ENCODE measurements around the gene AUTS2.

The AUTS2 gene

DNA sequence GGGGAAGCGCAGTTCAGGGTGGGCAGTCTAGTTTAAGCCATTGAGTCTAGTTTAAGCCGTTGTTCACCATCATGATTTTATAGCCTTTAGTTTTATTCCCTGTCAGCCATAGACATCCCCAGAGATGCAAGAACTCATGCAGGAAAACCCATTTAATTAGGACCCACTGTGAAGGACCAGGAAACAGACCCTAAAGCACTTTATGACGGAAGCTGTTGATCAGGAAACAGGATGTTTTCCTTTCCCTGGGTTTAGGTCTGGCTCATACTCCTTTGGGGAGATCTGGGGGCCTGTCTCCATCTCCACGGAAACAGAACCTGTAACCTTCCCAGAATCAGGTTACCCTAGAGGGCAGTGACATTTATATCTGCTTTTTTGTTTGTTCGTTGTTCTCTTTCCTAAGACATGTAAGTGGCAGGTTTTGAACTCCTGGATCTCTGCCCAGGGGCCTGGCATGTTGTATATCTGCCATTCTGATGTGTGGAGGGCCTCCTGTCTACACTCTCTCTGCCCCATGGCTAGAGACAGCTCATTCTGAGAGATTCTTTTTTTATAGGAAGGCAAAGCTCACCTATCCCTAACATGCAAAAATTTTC lies 876.5 kb downstream of the AUTS2 start:
- H3K9me3 ChIP-seq (ENCODE audit: control insufficient read depth in 5 of 5, low read length in 5 of 5) = no peaks in the 10 kb centered on the region
- no peak overlapping the region for H3K9ac ChIP-seq (ENCODE audit: low read length in 5 of 5)
- H3K27me3 ChIP-seq (ENCODE audit: control insufficient read depth in 5 of 5, insufficient read depth in 4 of 5, low read length in 5 of 5) = no peaks in the 10 kb centered on the region
- H3K4me1 ChIP-seq (ENCODE audit: control insufficient read depth in 5 of 5, insufficient read depth in 5 of 5, low read length in 5 of 5) = peaks cover 0 to 12% (median 0%) of the 10 kb centered on the region in 5 donors
- no peaks in the 10 kb centered on the region for H3K36me3 ChIP-seq (ENCODE audit: control insufficient read depth in 5 of 5, insufficient read depth in 5 of 5, low read length in 5 of 5)
- no peak overlapping the region for H3K27ac ChIP-seq (ENCODE audit: low read depth, low read length)
- H3K4me3 ChIP-seq (ENCODE audit: low read depth in 1 of 5, low read length in 5 of 5) = no peak overlapping the region

DNA sequence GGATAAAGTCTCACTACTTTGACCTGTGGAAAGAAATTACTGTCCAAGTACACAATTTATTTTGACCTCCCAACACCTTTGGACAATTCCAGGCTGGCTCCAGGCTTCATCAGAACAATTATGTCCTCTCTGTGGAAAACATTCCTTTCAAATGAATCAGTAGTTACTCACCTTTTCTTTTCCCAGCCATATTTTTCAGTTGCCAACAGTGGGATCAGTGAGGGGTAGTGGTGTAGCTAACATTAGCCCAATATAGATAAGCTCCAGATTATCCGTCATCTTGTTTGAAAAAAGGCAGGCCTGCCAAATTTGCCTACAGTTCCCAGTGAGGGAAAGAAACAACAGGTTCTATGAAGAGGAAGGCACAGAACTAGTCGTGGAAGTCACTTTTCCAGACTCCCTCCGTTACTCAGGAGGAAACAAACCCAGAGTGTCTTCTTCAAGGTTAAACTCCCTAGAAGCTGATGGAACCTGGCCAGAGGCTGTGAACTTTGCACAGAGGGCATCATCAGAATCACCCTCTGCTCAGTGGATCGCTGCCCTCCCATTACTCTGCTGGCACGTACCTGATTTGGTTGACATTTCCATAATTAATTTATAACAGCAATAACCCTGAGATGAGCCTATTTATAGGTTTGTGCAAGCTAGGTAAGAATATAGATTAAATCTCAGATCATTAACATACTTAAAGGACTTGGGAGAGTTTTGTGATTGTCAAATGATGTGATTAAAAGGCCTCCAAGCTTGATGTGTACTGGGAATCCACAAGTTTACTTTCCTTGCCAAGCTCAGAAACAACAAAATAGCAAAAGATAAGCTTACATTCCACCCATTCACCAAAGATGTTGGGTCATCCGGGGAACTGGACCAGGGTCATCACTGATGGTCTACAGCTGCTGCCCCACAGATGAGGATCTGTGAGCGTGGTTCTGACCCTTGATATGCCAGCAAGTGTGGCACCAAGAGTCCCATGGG lies 879.0 kb downstream of the AUTS2 start:
- no peaks in the 10 kb centered on the region for H3K9me3 ChIP-seq (ENCODE audit: control insufficient read depth in 5 of 5, low read length in 5 of 5)
- H3K4me3 ChIP-seq (ENCODE audit: low read depth in 1 of 5, low read length in 5 of 5) = no peak overlapping the region
- no peak overlapping the region for H3K27ac ChIP-seq (ENCODE audit: low read depth, low read length)
- peaks cover 0 to 5% (median 0%) of the 10 kb centered on the region in 5 donors for H3K4me1 ChIP-seq (ENCODE audit: control insufficient read depth in 5 of 5, insufficient read depth in 5 of 5, low read length in 5 of 5)
- H3K9ac ChIP-seq (ENCODE audit: low read length in 5 of 5) = no peak overlapping the region
- H3K27me3 ChIP-seq (ENCODE audit: control insufficient read depth in 5 of 5, insufficient read depth in 4 of 5, low read length in 5 of 5) = no peaks in the 10 kb centered on the region
- no peaks in the 10 kb centered on the region for H3K36me3 ChIP-seq (ENCODE audit: control insufficient read depth in 5 of 5, insufficient read depth in 5 of 5, low read length in 5 of 5)

DNA sequence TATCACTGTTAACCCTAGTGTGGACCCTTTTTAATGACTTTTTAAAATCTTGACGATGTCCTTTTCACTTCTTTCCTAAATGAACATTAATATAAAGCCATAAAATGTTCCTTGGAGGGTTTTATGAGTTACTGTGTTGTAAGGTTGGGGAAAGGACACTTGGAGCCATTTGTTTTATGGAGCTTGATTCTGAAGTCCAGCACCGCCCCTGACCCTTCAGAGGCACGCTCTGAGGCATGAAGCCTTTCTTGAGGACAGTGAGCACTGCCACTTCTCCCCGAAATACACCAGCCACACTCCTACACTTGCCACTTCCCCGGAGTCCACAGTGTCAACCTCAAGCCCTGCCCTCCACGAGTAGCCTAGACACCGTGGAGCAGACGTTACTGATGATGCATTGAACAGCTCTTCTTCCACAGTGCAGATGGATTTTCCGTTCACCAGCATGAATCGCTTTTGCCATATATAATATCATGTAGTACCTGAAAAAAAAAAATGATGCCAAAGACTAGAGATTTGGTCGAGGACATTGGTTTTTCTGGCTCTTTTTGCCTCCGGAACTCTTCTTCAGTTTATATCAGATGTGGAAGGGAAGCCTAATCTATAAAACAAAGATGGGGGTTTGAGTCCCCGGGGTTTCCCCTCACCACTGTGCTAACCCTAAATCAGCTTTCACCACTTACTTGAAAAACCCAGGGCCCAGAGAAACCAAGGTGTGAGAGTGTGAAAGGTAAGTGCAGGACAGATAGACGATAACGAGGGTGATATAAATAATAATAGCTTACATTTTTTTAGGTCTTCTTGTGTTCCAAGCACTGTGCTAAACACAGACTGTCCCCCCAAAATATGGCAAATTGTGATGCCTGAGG lies 881.1 kb downstream of the AUTS2 start:
- peaks cover 0 to 5% (median 0%) of the 10 kb centered on the region in 5 donors for H3K4me1 ChIP-seq (ENCODE audit: control insufficient read depth in 5 of 5, insufficient read depth in 5 of 5, low read length in 5 of 5)
- peaks cover 0 to 5% (median 0%) of the 10 kb centered on the region in 5 donors for H3K9me3 ChIP-seq (ENCODE audit: control insufficient read depth in 5 of 5, low read length in 5 of 5)
- H3K27ac ChIP-seq (ENCODE audit: low read depth, low read length) = no peak overlapping the region
- H3K9ac ChIP-seq (ENCODE audit: low read length in 5 of 5) = no peak overlapping the region
- H3K36me3 ChIP-seq (ENCODE audit: control insufficient read depth in 5 of 5, insufficient read depth in 5 of 5, low read length in 5 of 5) = no peaks in the 10 kb centered on the region
- no peak overlapping the region for H3K4me3 ChIP-seq (ENCODE audit: low read depth in 1 of 5, low read length in 5 of 5)
- H3K27me3 ChIP-seq (ENCODE audit: control insufficient read depth in 5 of 5, insufficient read depth in 4 of 5, low read length in 5 of 5) = no peaks in the 10 kb centered on the region

DNA sequence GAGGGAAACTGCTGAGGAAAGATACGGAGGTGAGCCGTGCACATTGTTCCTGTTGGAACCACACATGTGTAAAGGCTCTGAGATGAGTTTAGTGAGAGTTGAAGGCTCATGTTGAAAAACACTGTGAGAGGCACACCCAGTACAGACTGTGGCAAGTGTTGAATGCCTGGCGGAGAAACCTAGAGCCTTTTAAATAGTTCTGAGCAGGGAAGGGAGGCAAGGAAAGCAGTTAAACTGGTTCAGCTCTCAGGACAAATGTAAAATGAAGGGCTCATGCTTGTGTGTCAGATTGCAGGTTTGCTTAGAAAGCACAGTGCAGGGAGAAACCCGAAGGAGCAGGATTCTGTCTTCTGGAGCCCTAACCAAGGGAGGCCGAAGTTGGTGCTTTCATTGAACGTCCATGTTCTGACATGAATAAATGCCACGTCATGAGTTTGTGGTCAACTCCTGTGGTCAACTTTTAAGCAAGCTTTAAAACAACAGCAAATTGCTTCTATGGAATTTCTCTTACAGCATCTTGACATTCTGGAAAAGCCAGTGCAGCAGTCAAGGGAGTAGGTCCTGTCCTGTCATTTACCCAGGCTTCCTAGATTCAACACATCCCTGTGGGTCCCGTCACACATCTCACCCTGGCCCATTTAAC lies 882.8 kb downstream of the AUTS2 start:
- H3K4me3 ChIP-seq (ENCODE audit: low read depth in 1 of 5, low read length in 5 of 5) = no peak overlapping the region
- no peak overlapping the region for H3K27ac ChIP-seq (ENCODE audit: low read depth, low read length)
- H3K27me3 ChIP-seq (ENCODE audit: control insufficient read depth in 5 of 5, insufficient read depth in 4 of 5, low read length in 5 of 5) = no peaks in the 10 kb centered on the region
- H3K9ac ChIP-seq (ENCODE audit: low read length in 5 of 5) = no peak overlapping the region
- peaks cover 0 to 11% (median 0%) of the 10 kb centered on the region in 5 donors for H3K9me3 ChIP-seq (ENCODE audit: control insufficient read depth in 5 of 5, low read length in 5 of 5)
- no peaks in the 10 kb centered on the region for H3K4me1 ChIP-seq (ENCODE audit: control insufficient read depth in 5 of 5, insufficient read depth in 5 of 5, low read length in 5 of 5)
- no peaks in the 10 kb centered on the region for H3K36me3 ChIP-seq (ENCODE audit: control insufficient read depth in 5 of 5, insufficient read depth in 5 of 5, low read length in 5 of 5)

DNA sequence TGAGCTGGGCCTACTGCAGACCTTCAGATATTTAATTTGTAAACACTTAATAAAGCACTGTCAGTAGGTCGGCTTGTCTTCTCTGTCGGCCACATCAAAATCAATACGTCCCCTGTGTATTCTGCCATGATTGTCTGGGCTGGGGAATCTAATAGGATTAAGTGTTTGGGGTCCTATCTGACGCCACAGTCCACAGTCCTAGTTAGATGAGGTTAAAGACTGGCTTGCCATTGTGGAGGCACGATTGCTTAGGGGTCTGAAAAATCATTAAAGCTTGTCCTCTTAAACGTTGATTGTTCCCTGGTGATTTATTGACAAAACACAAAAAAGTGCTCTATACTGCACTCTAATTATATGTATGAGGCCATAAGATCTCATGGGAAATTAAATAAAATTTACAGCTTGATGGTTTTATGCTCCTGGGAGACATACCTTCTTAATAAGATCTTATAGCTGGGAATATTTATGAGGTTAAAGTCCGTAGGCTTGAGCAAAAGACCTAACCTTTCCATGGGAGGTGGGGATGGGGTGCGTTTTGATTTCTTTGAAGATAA lies 883.4 kb downstream of the AUTS2 start:
- H3K4me3 ChIP-seq (ENCODE audit: low read depth in 1 of 5, low read length in 5 of 5) = no peak overlapping the region
- no peak overlapping the region for H3K27ac ChIP-seq (ENCODE audit: low read depth, low read length)
- H3K9me3 ChIP-seq (ENCODE audit: control insufficient read depth in 5 of 5, low read length in 5 of 5) = peaks cover 0 to 11% (median 0%) of the 10 kb centered on the region in 5 donors
- H3K9ac ChIP-seq (ENCODE audit: low read length in 5 of 5) = no peak overlapping the region
- no peaks in the 10 kb centered on the region for H3K4me1 ChIP-seq (ENCODE audit: control insufficient read depth in 5 of 5, insufficient read depth in 5 of 5, low read length in 5 of 5)
- H3K36me3 ChIP-seq (ENCODE audit: control insufficient read depth in 5 of 5, insufficient read depth in 5 of 5, low read length in 5 of 5) = no peaks in the 10 kb centered on the region
- no peaks in the 10 kb centered on the region for H3K27me3 ChIP-seq (ENCODE audit: control insufficient read depth in 5 of 5, insufficient read depth in 4 of 5, low read length in 5 of 5)

DNA sequence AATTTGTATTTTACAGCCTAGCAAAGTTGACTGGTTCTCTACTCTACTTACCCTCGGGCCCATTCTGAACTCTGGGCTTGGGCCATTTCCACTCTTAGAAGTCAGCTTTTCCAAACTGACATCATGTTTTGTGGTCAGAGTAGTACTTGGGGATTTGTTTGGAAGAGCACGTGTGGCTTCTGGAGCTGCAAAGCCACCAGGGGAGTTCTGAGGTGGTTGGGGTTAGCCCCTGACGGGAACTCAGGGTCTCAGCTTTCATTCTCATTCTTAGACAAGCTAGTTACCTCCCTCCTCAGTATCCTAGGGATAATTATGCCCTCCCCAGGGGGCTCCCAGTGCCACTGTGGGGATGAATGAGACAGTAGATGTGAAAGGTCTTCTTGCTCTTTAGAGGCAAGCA lies 886.0 kb downstream of the AUTS2 start:
- Histone ChIP-seq H3K36me3 (ENCODE audit: control insufficient read depth in 5 of 5, insufficient read depth in 5 of 5, low read length in 5 of 5) (no peaks in the 10 kb centered on the region), H3K27me3 (ENCODE audit: control insufficient read depth in 5 of 5, insufficient read depth in 4 of 5, low read length in 5 of 5) (no peaks in the 10 kb centered on the region), H3K4me1 (ENCODE audit: control insufficient read depth in 5 of 5, insufficient read depth in 5 of 5, low read length in 5 of 5) (peaks cover 0 to 1% (median 0%) of the 10 kb centered on the region in 5 donors), H3K27ac (ENCODE audit: low read depth, low read length) (no peak overlapping the region), H3K9me3 (ENCODE audit: control insufficient read depth in 5 of 5, low read length in 5 of 5) (peaks cover 0 to 11% (median 0%) of the 10 kb centered on the region in 5 donors), H3K9ac (ENCODE audit: low read length in 5 of 5) (no peak overlapping the region), H3K4me3 (ENCODE audit: low read depth in 1 of 5, low read length in 5 of 5) (no peak overlapping the region)

DNA sequence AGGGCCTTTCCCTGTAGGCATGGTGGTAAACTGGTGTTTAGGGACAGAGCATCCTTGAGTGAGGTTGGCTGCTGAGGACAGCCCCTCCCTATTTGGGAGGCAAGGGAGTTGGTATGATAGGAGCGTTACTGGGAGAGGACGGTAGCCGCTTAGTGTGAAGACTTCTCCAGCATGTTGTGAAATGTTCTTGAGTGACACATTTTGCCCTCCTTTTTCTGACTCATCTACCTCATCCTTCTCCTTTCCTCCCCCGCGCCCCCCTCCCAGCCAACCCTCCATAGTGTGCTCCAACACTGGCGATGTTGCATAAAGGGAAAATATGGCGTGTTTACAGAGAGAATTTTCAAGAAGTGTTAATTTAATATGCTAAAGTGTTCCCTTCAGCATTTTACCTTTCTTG lies 888.7 kb downstream of the AUTS2 start:
- Histone ChIP-seq H3K27ac (ENCODE audit: low read depth, low read length) (no peak overlapping the region), H3K27me3 (ENCODE audit: control insufficient read depth in 5 of 5, insufficient read depth in 4 of 5, low read length in 5 of 5) (no peaks in the 10 kb centered on the region), H3K9me3 (ENCODE audit: control insufficient read depth in 5 of 5, low read length in 5 of 5) (peaks cover 0 to 11% (median 0%) of the 10 kb centered on the region in 5 donors), H3K36me3 (ENCODE audit: control insufficient read depth in 5 of 5, insufficient read depth in 5 of 5, low read length in 5 of 5) (no peaks in the 10 kb centered on the region), H3K9ac (ENCODE audit: low read length in 5 of 5) (no peak overlapping the region), H3K4me1 (ENCODE audit: control insufficient read depth in 5 of 5, insufficient read depth in 5 of 5, low read length in 5 of 5) (peaks cover 0 to 11% (median 7%) of the 10 kb centered on the region in 5 donors), H3K4me3 (ENCODE audit: low read depth in 1 of 5, low read length in 5 of 5) (no peak overlapping the region)

DNA sequence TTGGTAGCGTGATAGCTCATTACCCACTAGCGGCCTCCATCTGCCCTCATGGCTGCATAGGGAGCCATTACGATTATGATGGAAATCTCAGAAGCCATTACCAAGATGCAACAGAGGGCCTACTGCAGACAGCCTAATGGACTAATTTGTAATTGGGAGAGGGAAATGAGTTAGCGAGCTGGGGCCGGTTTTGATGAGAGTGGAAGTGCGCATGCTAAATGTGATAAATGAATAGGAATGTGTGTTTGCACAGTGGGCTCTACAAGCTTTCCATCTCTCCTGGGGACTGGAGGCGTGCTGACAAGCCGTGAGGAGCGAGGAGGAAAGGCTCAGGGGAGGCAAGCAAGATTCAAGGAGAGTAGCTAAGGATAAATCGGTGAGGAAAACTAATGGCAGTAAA lies 889.2 kb downstream of the AUTS2 start:
- Histone ChIP-seq H3K9ac (ENCODE audit: low read length in 5 of 5) (no peak overlapping the region), H3K27me3 (ENCODE audit: control insufficient read depth in 5 of 5, insufficient read depth in 4 of 5, low read length in 5 of 5) (no peaks in the 10 kb centered on the region), H3K4me3 (ENCODE audit: low read depth in 1 of 5, low read length in 5 of 5) (no peak overlapping the region), H3K9me3 (ENCODE audit: control insufficient read depth in 5 of 5, low read length in 5 of 5) (peaks cover 0 to 11% (median 0%) of the 10 kb centered on the region in 5 donors), H3K36me3 (ENCODE audit: control insufficient read depth in 5 of 5, insufficient read depth in 5 of 5, low read length in 5 of 5) (no peaks in the 10 kb centered on the region), H3K4me1 (ENCODE audit: control insufficient read depth in 5 of 5, insufficient read depth in 5 of 5, low read length in 5 of 5) (peaks cover 0 to 11% (median 7%) of the 10 kb centered on the region in 5 donors), H3K27ac (ENCODE audit: low read depth, low read length) (no peak overlapping the region)

DNA sequence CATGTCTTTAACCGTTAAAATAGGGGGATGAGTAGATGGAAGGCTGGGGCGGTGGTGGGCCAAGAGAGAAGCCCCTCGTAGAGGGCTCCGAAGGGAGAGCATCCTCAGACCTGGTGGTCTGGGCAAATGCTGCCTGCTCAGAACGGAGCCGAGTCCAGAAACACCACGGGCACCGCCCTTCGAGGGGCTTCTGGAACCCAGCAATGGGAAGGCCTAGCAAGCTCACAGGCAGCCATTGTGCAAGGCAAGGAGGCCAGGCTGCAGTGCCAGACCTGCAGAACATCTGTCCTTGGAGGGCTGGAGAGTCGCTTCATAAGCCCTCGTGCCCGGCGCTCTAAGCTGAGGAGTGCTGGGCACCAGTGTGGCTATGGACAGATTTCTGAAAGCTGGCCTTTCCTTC lies 889.6 kb downstream of the AUTS2 start:
- peaks cover 0 to 11% (median 0%) of the 10 kb centered on the region in 5 donors for H3K9me3 ChIP-seq (ENCODE audit: control insufficient read depth in 5 of 5, low read length in 5 of 5)
- no peak overlapping the region for H3K9ac ChIP-seq (ENCODE audit: low read length in 5 of 5)
- H3K27ac ChIP-seq (ENCODE audit: low read depth, low read length) = no peak overlapping the region
- H3K36me3 ChIP-seq (ENCODE audit: control insufficient read depth in 5 of 5, insufficient read depth in 5 of 5, low read length in 5 of 5) = no peaks in the 10 kb centered on the region
- H3K27me3 ChIP-seq (ENCODE audit: control insufficient read depth in 5 of 5, insufficient read depth in 4 of 5, low read length in 5 of 5) = no peaks in the 10 kb centered on the region
- H3K4me1 ChIP-seq (ENCODE audit: control insufficient read depth in 5 of 5, insufficient read depth in 5 of 5, low read length in 5 of 5) = peaks cover 0 to 11% (median 7%) of the 10 kb centered on the region in 5 donors
- H3K4me3 ChIP-seq (ENCODE audit: low read depth in 1 of 5, low read length in 5 of 5) = no peak overlapping the region
